Adrenal gland (tissue), 12 donors: ENCODE data around the gene PPP2CA. TPM values are rescaled to one million over a fixed set of nuclear protein-coding genes. Genes with fewer than 3 reads are reported as not detected.
A peak's percentile ranks its signal among the peaks of the same experiment; 100 is the strongest.

Source experiments
- DNase-seq, 7 donors: peaks; one replicate each; pipeline ENCODE4 v3.0.0-alpha.2; 2019 to 2020
- H3K27ac ChIP-seq, 5 donors: fragments of 200-600 bp; sonication (generic) in 4 of 5; 1 replicate in 3 of 5; 2 replicates in 2 of 5; pipeline versions ENCODE4 v1.5.1 to v1.8.0; 2016 to 2020; ENCODE audit warnings: mild to moderate bottlenecking in 1 of 5
- H3K27me3 ChIP-seq: fragments of 200-600 bp; 2 replicates; pipeline ENCODE4 v1.8.0; 2021
- H3K36me3 ChIP-seq, 2 donors: fragments of 200-600 bp; replicated peaks in 1 of 2; 1 replicate in 1 of 2; 2 replicates in 1 of 2; pipeline versions ENCODE4 v1.5.1 to v1.8.0; 2018 to 2022
- H3K4me1 ChIP-seq, 2 donors: fragments of 200-600 bp; replicated peaks in 1 of 2; 1 replicate in 1 of 2; 2 replicates in 1 of 2; pipeline versions ENCODE4 v1.5.1 to v1.8.0; 2018 to 2021
- H3K4me3 ChIP-seq, 4 donors: fragments of 200-600 bp; sonication (generic) in 3 of 4; one replicate each; pipeline ENCODE4 v1.5.1; 2016 to 2018
- H3K9me3 ChIP-seq, 3 donors: fragments of 200-600 bp; sonication (generic) in 1 of 3; replicated peaks in 1 of 3; 1 replicate in 2 of 3; 2 replicates in 1 of 3; pipeline versions ENCODE4 v1.5.1 to v1.8.0; 2016 to 2021
- CTCF ChIP-seq, 6 experiments: fragments of 450-650 bp in 4 of 6; fragments of 200-600 bp in 2 of 6; sonication (generic) in 1 of 6; IDR thresholded peaks; 1 replicate in 5 of 6; 2 replicates in 1 of 6; pipeline versions ENCODE4 v1.5.1 to v1.8.0; 2016 to 2021; ENCODE audit warnings: antibody characterized with exemption in 6 of 6, mild to moderate bottlenecking in 2 of 6, moderate library complexity in 1 of 6
- POLR2A ChIP-seq, 2 donors: fragments of 450-650 bp; IDR thresholded peaks; one replicate each; pipeline ENCODE4 v1.6.1; 2017; ENCODE audit warnings: antibody characterized with exemption in 2 of 2, mild to moderate bottlenecking in 2 of 2, moderate library complexity in 1 of 2
- WGBS, 4 donors: extraction: QIAGEN DNeasy Blood & Tissue Kit in 2 of 4; methylation state at CpG; one replicate each; pipeline versions ENCODE4 v1.1.5 to v1.1.7; 2013 to 2017; 5-methylcytosine and 5-hydroxymethylcytosine counted together
- intact Hi-C, 2 donors: fragments of 100-400 bp; cut with DNase I; formaldehyde crosslinking; loops; one replicate each; pipeline versions ENCODE4 v1.14.1 to v1.15.0; 2022 to 2023
- polyA plus RNA-seq, 3 donors: library from polyadenylated mRNA; stranded (reverse); fragments of 200-250 nt in 2 of 3; fragments of 350-450 nt in 1 of 3; fragmentation: Illumina TruSeq in 1 of 3; extraction: RNeasy Lipid Tissue Mini Kit (QIAGEN cat#74804) in 1 of 3; gene quantifications; one replicate each; pipeline ENCODE4 v1.2.3, GENCODE V29; 2013 to 2014
- total RNA-seq, 9 donors: library from RNA; depleted of rRNA in 4 of 9; stranded (reverse); fragments of >200 nt in 4 of 9; fragments of 120-200 nt in 1 of 9; fragmentation: NEBNext Ultra II Directional in 1 of 9; extraction: Animal tissue kit (Norgen Biotek cat#: 25700) in 1 of 9; gene quantifications; one replicate each; pipeline versions ENCODE4 v1.1.0 to v1.2.4, GENCODE V29; 2013 to 2023
- donor health status: healthy with polysubstance abuse.
- donor health status: Bipolar disorder and iron deficiency.
- donor health status: DM: yes; HTN: yes; CAD: no.
- donor health status: DM: no; HTN: no; CAD: no.
- donor health status: DM: no; HTN: no; CAD: no.
- donor health status: DM: yes; HTN: yes; CAD: no.

Gene PPP2CA
- total and polyA plus RNA-seq, 12 donors: 26.9 to 246 (median 145) TPM

GRCh38 chr5:134188092-134188491 is 37.8 kb downstream of the PPP2CA start:
- intact Hi-C loops: loop anchor here in 1 of 2 donors (10.0 kb wide), 1 partner anchor 407 kb away; no protein-coding TSS in a partner anchor
- Histone ChIP-seq H3K36me3 (no peaks in the 10 kb centered on the region), H3K27ac (no peak overlapping the region), H3K27me3 (no peaks in the 10 kb centered on the region), H3K4me1 (no peaks in the 10 kb centered on the region), H3K4me3 (no peak overlapping the region), H3K9me3 (no peaks in the 10 kb centered on the region)
- DNase-seq: no peak
- 64 to 81% (median 73%) methylated on average over 1 of the region's 1 CpG for whole genome bisulfite sequencing, 4 donors
- no peak for TF ChIP-seq POLR2A (IDR thresholded peaks at IDR 0.05)
- no peak for TF ChIP-seq CTCF (IDR thresholded peaks at IDR 0.05)

GRCh38 chr5:134184155-134185135 is 41.4 kb downstream of the PPP2CA start:
- 57 to 62% (median 60%) methylated on average over 6 to 11 of the region's 11 CpGs for WGBS, 4 donors

GRCh38 chr5:134183481-134183880 is 42.4 kb downstream of the PPP2CA start:
- no peak for DNase-seq

More at GRCh38 chr5:134184155-134185135, 41.4 kb downstream of the PPP2CA start:
- no peaks in the 10 kb centered on the region for H3K36me3 ChIP-seq
- intact Hi-C loops: loop anchor here (2.0 to 10.0 kb wide), 2 partner anchors 104 to 410 kb away; no protein-coding TSS in a partner anchor
- H3K27me3 ChIP-seq: no peaks in the 10 kb centered on the region
- H3K9me3 ChIP-seq: no peaks in the 10 kb centered on the region
- H3K4me1 ChIP-seq: no peaks in the 10 kb centered on the region
- TF ChIP-seq CTCF (IDR thresholded peaks at IDR 0.05): peak; percentile 80 to 95 (median 91)
- no peak for TF ChIP-seq POLR2A (IDR thresholded peaks at IDR 0.05)
- DNase-seq: peak; percentile 69 to 87 (median 75)
- H3K27ac ChIP-seq: no peak overlapping the region
- H3K4me3 ChIP-seq: no peak overlapping the region

More at GRCh38 chr5:134183481-134183880, 42.4 kb downstream of the PPP2CA start:
- no peaks in the 10 kb centered on the region for H3K9me3 ChIP-seq
- no peaks in the 10 kb centered on the region for H3K4me1 ChIP-seq
- no peaks in the 10 kb centered on the region for H3K36me3 ChIP-seq
- H3K4me3 ChIP-seq: no peak overlapping the region
- no peak overlapping the region for H3K27ac ChIP-seq
- H3K27me3 ChIP-seq: no peaks in the 10 kb centered on the region
- TF ChIP-seq CTCF (IDR thresholded peaks at IDR 0.05): no peak
- TF ChIP-seq POLR2A (IDR thresholded peaks at IDR 0.05): no peak
- intact Hi-C loops: loop anchor here in 1 of 2 donors (10.0 kb wide), 1 partner anchor 411 kb away; no protein-coding TSS in a partner anchor
